HG03280 (cell line): ENCODE data around the gene RASGEF1C.

ENCODE experiments used
- ATAC-seq: cut with Tn5 transposase; IDR thresholded peaks from one replicate; pipeline ENCODE4 v1.9.1; 2021; ENCODE audit warnings: mild to moderate bottlenecking, moderate library complexity; ENCODE audit not compliant: unreplicated experiment

The RASGEF1C gene

GRCh38 chr5:180160789-180161188 lies 48.2 kb downstream of the RASGEF1C start:
- no peak for ATAC-seq

- ATAC-seq, result no peak
Measured at GRCh38 chr5:180160215-180160614, 48.8 kb downstream of the RASGEF1C start.

- ATAC-seq, result no peak
Measured at GRCh38 chr5:180159756-180160155, 49.3 kb downstream of the RASGEF1C start.

DNA sequence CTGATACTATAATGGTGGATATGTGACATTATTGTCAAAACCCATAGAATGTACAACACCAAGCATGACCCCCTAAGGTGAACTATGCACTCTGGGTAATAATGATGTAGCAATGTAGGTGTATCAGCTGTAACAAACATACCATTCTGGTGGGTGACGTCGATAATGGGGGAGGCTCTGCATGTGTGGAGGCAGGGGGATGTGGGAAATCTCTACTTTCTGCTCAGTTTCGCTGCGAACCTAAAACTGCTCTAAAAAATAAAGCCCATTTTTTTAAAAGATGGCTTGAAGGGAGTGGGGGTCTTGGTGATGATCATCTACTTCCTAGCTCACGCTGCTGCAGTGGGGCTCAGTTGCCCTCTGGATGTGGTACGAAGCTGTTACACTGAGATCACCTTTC lies 51.1 kb downstream of the RASGEF1C start:
- no peak for ATAC-seq

DNA sequence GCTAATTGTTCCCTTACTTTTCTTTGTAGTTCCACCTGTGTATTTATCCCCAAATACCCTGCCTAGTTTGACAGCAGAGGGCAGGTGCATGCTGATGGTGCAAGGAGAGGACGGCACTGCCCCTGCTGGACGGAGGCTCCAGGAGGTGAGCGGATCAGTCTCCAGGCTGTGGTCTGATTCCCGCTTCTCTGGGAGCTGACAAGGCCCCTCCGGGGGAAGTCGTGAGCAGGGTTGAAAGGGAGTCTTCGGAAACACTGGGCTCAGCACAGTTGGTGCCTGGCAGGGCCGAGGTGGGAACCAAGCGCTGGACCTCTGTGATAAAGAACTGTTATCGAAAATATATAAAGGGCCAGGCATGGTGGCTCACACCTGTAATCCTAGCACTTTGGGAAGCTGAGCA lies 52.9 kb downstream of the RASGEF1C start:
- no peak for ATAC-seq

DNA sequence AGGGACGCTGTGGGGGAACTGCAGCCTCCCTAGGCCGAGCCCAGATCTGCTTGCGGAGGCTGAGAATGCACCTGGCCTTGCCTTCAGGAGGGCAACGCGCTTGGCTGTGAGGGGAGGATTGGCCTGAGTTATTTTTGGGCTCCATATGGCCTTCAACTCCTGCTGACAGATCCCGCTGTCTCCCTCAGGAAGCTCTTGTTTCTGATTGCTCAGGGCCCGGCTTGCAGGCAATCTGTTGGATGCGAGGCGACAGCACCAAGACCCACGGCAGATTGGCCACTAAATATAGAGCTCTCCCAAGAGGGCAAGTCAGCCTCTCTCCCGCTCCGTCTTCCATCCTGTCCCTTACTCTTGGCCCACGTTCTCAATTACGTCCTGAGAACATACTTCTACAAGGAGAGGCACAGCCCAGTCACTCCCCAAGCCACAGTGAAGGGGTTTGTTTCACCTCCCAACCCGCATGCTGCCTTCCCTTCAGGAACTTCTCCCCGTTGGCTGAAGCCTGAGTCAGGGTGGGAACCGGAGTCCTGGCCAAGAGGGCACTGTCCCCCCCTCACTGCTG lies 53.6 kb downstream of the RASGEF1C start:
- ATAC-seq, result no peak

- ATAC-seq, result no peak
Measured at GRCh38 chr5:180154821-180155364, 54.1 kb downstream of the RASGEF1C start.

- ATAC-seq, result no peak
Measured at GRCh38 chr5:180153991-180154390, 55.0 kb downstream of the RASGEF1C start.

GRCh38 chr5:180153099-180153498 lies 55.9 kb downstream of the RASGEF1C start:
- no peak for ATAC-seq

DNA sequence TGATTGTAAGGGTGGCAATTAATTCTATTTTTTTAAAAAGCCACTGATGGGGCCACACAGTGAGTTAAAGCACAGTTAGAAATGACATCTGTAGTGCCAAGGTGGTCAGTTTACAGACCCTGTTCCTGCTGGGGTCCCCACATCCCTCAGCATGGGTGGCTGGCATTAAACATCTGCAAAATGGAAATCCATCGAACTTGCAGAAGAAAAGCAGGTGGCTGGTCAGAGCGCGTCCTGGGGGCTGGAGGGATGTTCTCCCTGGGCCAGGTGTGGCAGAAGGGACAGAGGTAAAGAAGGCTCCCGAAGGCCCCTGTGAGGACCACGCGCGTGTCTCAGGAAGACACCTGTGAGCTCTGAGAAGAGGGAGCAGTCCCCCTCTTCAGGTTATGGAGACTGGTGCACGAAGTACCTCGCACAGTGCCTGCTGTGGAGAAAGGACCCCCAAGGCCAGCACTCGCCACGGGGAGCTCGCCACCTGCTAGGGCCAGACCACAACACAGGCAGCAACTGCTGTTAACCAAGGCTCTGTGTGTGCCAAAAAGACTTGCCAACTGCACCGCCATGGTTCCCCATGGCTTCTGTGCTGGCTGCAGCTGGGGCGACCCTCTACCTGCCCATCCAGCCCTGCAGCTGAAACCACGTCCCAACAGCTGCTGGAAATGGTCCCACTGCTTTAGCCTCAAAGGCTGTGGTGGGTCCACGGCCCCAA lies 65.2 kb downstream of the RASGEF1C start:
- ATAC-seq, result no peak

DNA sequence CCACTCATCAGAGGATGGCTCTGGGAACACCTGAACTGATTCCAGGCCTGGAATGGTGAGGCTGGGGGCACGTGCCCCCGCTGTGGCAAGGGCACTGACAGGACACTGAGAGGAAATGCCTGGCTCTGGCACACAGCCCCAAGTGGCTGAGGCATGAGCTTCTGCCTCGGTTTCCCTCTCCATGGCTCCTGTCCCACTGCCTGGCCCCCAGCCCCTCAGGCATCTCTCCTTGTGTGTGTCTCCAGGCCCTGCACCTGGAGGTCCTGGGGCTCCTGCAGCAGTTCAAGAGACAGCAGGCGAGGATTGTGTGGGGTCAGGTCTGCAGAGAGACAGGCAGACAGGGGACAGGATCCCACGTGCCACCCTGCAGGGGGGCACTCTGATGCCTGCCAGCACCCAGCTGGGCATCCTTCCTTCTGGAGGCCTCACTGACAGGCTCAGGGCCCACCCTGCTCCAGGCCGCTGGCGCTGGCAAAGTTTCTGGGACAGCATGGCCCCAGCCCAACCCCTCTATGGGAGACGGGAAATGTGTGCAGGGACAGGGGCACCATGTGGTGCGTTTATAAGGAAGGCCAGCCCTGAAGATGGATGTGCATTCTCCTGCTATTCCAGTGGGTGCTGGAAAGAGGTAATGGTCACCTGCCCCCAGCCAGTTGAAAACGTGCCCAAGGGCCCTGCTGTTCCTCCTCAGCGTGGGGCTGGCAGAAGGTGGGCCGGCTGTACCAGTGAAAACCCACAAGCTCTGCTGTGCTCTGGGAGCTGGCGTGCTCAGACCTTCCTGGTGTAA lies 66.0 kb downstream of the RASGEF1C start:
- ATAC-seq, result no peak

- ATAC-seq, result no peak
Measured at GRCh38 chr5:180142021-180142765, 66.8 kb downstream of the RASGEF1C start.

- no peak for ATAC-seq
Measured at GRCh38 chr5:180141068-180141660, 67.8 kb downstream of the RASGEF1C start.

DNA sequence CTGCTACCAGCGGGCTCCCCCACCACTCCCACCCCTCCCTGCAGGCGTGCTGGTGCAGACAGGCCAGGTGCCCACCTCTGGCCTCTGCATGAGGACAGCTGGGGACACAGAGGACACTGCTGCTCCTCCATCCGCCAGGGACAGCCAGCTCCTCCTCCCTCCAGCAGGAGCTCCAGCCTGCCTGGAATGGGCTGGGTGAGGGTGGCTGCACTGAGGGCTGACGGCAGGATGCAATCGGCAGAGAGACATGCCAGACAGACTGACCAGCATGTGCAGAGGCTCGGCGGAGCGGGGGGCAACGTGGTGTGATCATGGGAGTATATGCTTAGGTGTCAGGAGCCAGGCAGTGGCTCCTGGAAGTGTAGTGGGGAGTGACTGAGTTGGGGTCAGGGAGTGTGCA lies 68.4 kb downstream of the RASGEF1C start:
- no peak for ATAC-seq

GRCh38 chr5:180140079-180140554 lies 68.9 kb downstream of the RASGEF1C start:
- ATAC-seq, result no peak

- no peak for ATAC-seq
Measured at GRCh38 chr5:180139731-180140055, 69.3 kb downstream of the RASGEF1C start.

GRCh38 chr5:180138976-180139730 lies 69.9 kb downstream of the RASGEF1C start:
- no peak for ATAC-seq

GRCh38 chr5:180138214-180138975 lies 70.6 kb downstream of the RASGEF1C start:
- no peak for ATAC-seq
